Measurements from ENCODE around the gene PFDN2.
A peak's percentile ranks its signal among the peaks of the same experiment; 100 is the strongest.

The PFDN2 gene

DNA sequence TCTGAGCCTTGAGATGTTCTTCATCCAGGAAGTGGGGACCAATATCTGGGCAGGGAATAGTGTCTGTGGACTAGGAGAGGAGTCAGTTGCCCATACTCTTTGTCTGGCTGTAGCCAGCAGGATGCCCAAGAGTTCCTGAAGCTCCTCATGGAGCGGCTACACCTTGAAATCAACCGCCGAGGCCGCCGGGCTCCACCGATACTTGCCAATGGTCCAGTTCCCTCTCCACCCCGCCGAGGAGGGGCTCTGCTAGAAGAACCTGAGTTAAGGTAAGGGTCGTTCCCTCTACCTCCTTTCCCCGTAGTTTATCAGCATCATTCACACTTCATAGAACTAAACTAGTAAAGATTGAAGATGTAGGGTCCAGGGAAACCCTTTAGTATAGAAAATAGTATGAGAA, 45.0 kb upstream of the PFDN2 start:
- no peak for DNase-seq
- POLR2A ChIA-PET = no interaction called here
- Histone ChIP-seq H3K27me3 (replicated peaks in 2 of 5; ENCODE audit: control insufficient read depth in 4 of 5, insufficient read depth in 5 of 5, low read length in 4 of 5) (no peaks in the 10 kb centered on the region), H3K36me3 (ENCODE audit: control insufficient read depth in 4 of 4, insufficient read depth in 4 of 4, low read length in 3 of 4) (peaks cover 3 to 57% (median 25%) of the 10 kb centered on the region in 4 experiments), H3K27ac (ENCODE audit: insufficient read depth in 1 of 2, low read depth in 1 of 2, low read length in 2 of 2, poor library complexity in 1 of 2, severe bottlenecking in 2 of 2) (no peak overlapping the region), H3K4me3 (ENCODE audit: control insufficient read depth in 1 of 7, extremely low read depth in 1 of 7, insufficient read depth in 4 of 7, low read depth in 2 of 7, low read length in 6 of 7) (no peak overlapping the region), H3K9me3 (ENCODE audit: control extremely low read depth in 1 of 5, control insufficient read depth in 4 of 5, insufficient read depth in 2 of 5, low read depth in 1 of 5, low read length in 4 of 5) (no peaks in the 10 kb centered on the region), H3K4me1 (ENCODE audit: control extremely low read depth in 1 of 4, control insufficient read depth in 4 of 4, insufficient read depth in 4 of 4, low read length in 3 of 4) (peaks cover 3 to 48% (median 42%) of the 10 kb centered on the region in 4 experiments)
- WGBS (ENCODE audit: insufficient coverage) = 91% methylated on average over 5 of the region's 10 CpGs
- CTCF ChIA-PET = interaction anchor here (1.1 to 1.7 kb wide), 4 partner anchors 9 to 92 kb away, joined by 3 to 12 read pairs (median 4); partner anchors contain the start of genes ADAMTS4 and ARHGAP30

DNA sequence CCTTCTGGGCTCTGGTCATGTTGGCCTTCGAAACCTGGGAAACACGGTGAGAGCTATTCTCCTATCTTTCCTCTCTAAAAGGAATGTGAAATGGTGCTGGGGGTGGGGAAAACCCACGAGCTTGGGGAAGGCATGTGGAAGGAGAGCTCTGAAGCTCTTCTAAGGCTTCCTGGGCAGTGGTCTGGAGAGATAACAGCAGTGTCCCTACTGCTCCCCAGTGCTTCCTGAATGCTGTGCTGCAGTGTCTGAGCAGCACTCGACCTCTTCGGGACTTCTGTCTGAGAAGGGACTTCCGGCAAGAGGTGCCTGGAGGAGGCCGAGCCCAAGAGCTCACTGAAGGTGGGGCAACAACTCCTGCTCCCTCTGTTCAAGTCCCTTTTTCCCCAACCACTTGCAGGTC, 44.2 kb upstream of the PFDN2 start:
- 93% methylated on average over 5 of the region's 7 CpGs for WGBS (ENCODE audit: insufficient coverage)
- peaks cover 8 to 62% (median 30%) of the 10 kb centered on the region in 4 experiments for H3K36me3 ChIP-seq (ENCODE audit: control insufficient read depth in 4 of 4, insufficient read depth in 4 of 4, low read length in 3 of 4)
- DNase-seq = no peak
- POLR2A ChIA-PET = no interaction called here
- peaks cover 0 to 45% (median 39%) of the 10 kb centered on the region in 4 experiments for H3K4me1 ChIP-seq (ENCODE audit: control extremely low read depth in 1 of 4, control insufficient read depth in 4 of 4, insufficient read depth in 4 of 4, low read length in 3 of 4)
- CTCF ChIA-PET = interaction anchor here (1.1 to 1.7 kb wide), 5 partner anchors 9 to 152 kb away, joined by 3 to 12 read pairs (median 3); partner anchors contain the start of genes ADAMTS4, ARHGAP30 and SDHC
- no peaks in the 10 kb centered on the region for H3K9me3 ChIP-seq (ENCODE audit: control extremely low read depth in 1 of 5, control insufficient read depth in 4 of 5, insufficient read depth in 2 of 5, low read depth in 1 of 5, low read length in 4 of 5)
- no peaks in the 10 kb centered on the region for H3K27me3 ChIP-seq (replicated peaks in 2 of 5; ENCODE audit: control insufficient read depth in 4 of 5, insufficient read depth in 5 of 5, low read length in 4 of 5)
- no peak overlapping the region for H3K4me3 ChIP-seq (ENCODE audit: control insufficient read depth in 1 of 7, extremely low read depth in 1 of 7, insufficient read depth in 4 of 7, low read depth in 2 of 7, low read length in 6 of 7)
- H3K27ac ChIP-seq (ENCODE audit: insufficient read depth in 1 of 2, low read depth in 1 of 2, low read length in 2 of 2, poor library complexity in 1 of 2, severe bottlenecking in 2 of 2) = peak overlapping the region in 1 of 2 experiments; percentile 28

DNA sequence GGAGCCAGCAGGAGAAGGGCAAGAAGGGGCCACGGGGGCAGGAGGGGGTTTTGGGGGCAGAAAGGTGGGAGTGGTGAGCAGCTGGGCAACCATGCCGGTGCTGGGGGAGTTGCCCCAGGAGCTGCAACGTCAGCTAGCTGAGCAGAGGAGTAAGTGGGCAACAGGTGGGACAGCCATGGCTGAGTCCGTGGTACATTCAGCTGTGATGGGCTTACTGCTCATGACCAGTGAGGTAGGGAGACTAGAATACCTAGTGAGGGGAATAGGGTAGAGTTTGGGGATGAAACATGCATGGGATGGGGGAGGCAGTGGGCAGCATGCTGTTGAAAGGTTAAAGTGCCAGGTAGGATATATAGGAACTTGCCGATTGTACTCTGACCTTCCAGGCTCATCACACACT, 43.8 kb upstream of the PFDN2 start:
- CTCF ChIA-PET = interaction anchor here (1.1 to 1.7 kb wide), 5 partner anchors 10 to 152 kb away, joined by 3 to 12 read pairs (median 3); partner anchors contain the start of genes ADAMTS4, ARHGAP30 and SDHC
- Histone ChIP-seq H3K27ac (ENCODE audit: insufficient read depth in 1 of 2, low read depth in 1 of 2, low read length in 2 of 2, poor library complexity in 1 of 2, severe bottlenecking in 2 of 2) (peak overlapping the region in 1 of 2 experiments; percentile 90), H3K27me3 (replicated peaks in 2 of 5; ENCODE audit: control insufficient read depth in 4 of 5, insufficient read depth in 5 of 5, low read length in 4 of 5) (no peaks in the 10 kb centered on the region), H3K9me3 (ENCODE audit: control extremely low read depth in 1 of 5, control insufficient read depth in 4 of 5, insufficient read depth in 2 of 5, low read depth in 1 of 5, low read length in 4 of 5) (no peaks in the 10 kb centered on the region), H3K4me3 (ENCODE audit: control insufficient read depth in 1 of 7, extremely low read depth in 1 of 7, insufficient read depth in 4 of 7, low read depth in 2 of 7, low read length in 6 of 7) (no peak overlapping the region), H3K36me3 (ENCODE audit: control insufficient read depth in 4 of 4, insufficient read depth in 4 of 4, low read length in 3 of 4) (peaks cover 8 to 66% (median 32%) of the 10 kb centered on the region in 4 experiments), H3K4me1 (ENCODE audit: control extremely low read depth in 1 of 4, control insufficient read depth in 4 of 4, insufficient read depth in 4 of 4, low read length in 3 of 4) (peaks cover 0 to 41% (median 35%) of the 10 kb centered on the region in 4 experiments)
- WGBS (ENCODE audit: insufficient coverage) = 96% methylated on average over 4 of the region's 5 CpGs
- POLR2A ChIA-PET = no interaction called here
- DNase-seq = no peak

DNA sequence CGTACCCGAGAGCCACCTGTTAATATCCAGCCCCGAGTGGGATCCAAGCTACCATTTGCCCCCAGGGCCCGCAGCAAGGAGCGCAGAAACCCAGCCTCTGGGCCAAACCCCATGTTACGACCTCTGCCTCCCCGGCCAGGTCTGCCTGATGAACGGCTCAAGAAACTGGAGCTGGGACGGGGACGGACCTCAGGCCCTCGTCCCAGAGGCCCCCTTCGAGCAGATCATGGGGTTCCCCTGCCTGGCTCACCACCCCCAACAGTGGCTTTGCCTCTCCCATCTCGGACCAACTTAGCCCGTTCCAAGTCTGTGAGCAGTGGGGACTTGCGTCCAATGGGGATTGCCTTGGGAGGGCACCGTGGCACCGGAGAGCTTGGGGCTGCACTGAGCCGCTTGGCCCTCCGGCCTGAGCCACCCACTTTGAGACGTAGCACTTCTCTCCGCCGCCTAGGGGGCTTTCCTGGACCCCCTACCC, 42.9 kb upstream of the PFDN2 start:
- ChIA-PET POLR2A (no interaction called here), CTCF (no interaction called here)
- 98% methylated on average over 22 of the region's 22 CpGs for WGBS (ENCODE audit: insufficient coverage)
- Histone ChIP-seq H3K27ac (ENCODE audit: insufficient read depth in 1 of 2, low read depth in 1 of 2, low read length in 2 of 2, poor library complexity in 1 of 2, severe bottlenecking in 2 of 2) (peak overlapping the region in 1 of 2 experiments; percentile 90), H3K36me3 (ENCODE audit: control insufficient read depth in 4 of 4, insufficient read depth in 4 of 4, low read length in 3 of 4) (peaks cover 8 to 66% (median 33%) of the 10 kb centered on the region in 4 experiments), H3K4me3 (ENCODE audit: control insufficient read depth in 1 of 7, extremely low read depth in 1 of 7, insufficient read depth in 4 of 7, low read depth in 2 of 7, low read length in 6 of 7) (no peak overlapping the region), H3K4me1 (ENCODE audit: control extremely low read depth in 1 of 4, control insufficient read depth in 4 of 4, insufficient read depth in 4 of 4, low read length in 3 of 4) (peaks cover 0 to 33% (median 27%) of the 10 kb centered on the region in 4 experiments), H3K27me3 (replicated peaks in 2 of 5; ENCODE audit: control insufficient read depth in 4 of 5, insufficient read depth in 5 of 5, low read length in 4 of 5) (no peaks in the 10 kb centered on the region), H3K9me3 (ENCODE audit: control extremely low read depth in 1 of 5, control insufficient read depth in 4 of 5, insufficient read depth in 2 of 5, low read depth in 1 of 5, low read length in 4 of 5) (no peaks in the 10 kb centered on the region)
- DNase-seq = no peak

DNA sequence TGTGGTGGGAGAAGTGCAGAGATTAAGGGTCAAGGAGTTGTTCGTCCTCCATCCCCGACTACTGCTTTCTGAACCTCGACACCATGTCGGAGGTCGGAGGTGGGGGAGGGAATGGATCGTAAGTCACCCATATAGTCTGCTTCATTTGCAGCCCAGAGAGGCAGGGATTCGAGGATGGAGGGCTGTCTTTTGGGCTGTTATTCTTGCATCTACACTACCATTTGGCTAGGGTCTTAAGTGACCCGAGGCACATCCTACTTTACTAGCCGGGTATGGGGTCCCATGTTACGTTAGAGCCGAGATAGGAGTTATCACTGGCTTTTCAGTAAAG, 42.0 kb upstream of the PFDN2 start:
- ChIA-PET POLR2A (no interaction called here), CTCF (no interaction called here)
- Histone ChIP-seq H3K36me3 (ENCODE audit: control insufficient read depth in 4 of 4, insufficient read depth in 4 of 4, low read length in 3 of 4) (peaks cover 8 to 62% (median 32%) of the 10 kb centered on the region in 4 experiments), H3K4me3 (ENCODE audit: control insufficient read depth in 1 of 7, extremely low read depth in 1 of 7, insufficient read depth in 4 of 7, low read depth in 2 of 7, low read length in 6 of 7) (peak overlapping the region; percentile 59 to 95 (median 87)), H3K4me1 (ENCODE audit: control extremely low read depth in 1 of 4, control insufficient read depth in 4 of 4, insufficient read depth in 4 of 4, low read length in 3 of 4) (peaks cover 2 to 30% (median 24%) of the 10 kb centered on the region in 4 experiments), H3K27me3 (replicated peaks in 2 of 5; ENCODE audit: control insufficient read depth in 4 of 5, insufficient read depth in 5 of 5, low read length in 4 of 5) (no peaks in the 10 kb centered on the region), H3K9me3 (ENCODE audit: control extremely low read depth in 1 of 5, control insufficient read depth in 4 of 5, insufficient read depth in 2 of 5, low read depth in 1 of 5, low read length in 4 of 5) (no peaks in the 10 kb centered on the region), H3K27ac (ENCODE audit: insufficient read depth in 1 of 2, low read depth in 1 of 2, low read length in 2 of 2, poor library complexity in 1 of 2, severe bottlenecking in 2 of 2) (peak overlapping the region; percentile 84 to 90)
- peak in 1 of 3 donors; percentile 27 for DNase-seq
- WGBS (ENCODE audit: insufficient coverage) = 2% methylated on average over 9 of the region's 11 CpGs

DNA sequence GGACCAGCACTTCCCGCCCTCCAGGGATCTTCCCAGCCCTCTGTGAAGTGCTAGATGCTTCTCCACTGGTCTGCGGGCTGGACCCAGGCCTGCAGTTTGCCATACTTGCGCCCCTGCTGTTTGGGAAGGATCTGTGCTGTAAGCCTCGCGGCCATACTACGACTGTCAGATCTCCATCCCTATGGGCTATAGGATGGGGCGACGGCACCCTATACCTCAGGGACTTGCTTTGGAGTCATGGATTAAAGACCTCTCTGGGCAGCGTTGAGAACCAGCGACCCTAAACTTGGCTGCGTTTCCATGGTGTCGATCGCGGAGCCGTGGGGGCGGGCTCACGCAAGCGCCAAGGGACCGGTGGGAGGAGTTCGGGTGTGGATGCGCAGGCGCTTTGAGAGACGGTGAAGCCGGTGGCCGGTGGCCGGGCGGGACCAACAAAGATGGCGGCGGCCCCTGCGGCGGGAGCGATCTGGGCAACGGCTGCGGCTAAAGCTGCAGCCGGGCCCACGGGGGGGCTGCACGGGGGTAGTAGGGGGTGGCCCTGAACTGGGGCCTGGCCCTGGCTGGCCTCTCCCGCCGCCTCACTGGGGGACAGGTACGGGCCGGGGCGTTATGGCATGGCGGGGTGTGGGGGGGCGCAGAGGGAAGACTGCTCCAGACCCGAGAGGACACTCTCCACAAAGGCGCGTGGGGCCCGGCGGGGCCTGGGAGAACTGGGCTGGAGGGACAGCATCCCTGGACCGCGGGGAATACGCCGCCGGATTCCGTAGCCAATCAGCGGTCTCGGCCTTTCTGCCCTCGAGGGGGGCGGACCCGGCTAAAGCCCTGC, 41.5 kb upstream of the PFDN2 start, which contains the start of gene USP21:
USP21 (plus strand) TSS at position 414 of the 826 bp plus-strand sequence. CDS start 1,141 bp downstream, outside the sequence.
- 4% methylated on average over 53 of the region's 60 CpGs for WGBS (ENCODE audit: insufficient coverage)
- Histone ChIP-seq H3K27ac (ENCODE audit: insufficient read depth in 1 of 2, low read depth in 1 of 2, low read length in 2 of 2, poor library complexity in 1 of 2, severe bottlenecking in 2 of 2) (peak within 1 kb of the TSS; percentile 84 to 90), H3K36me3 (ENCODE audit: control insufficient read depth in 4 of 4, insufficient read depth in 4 of 4, low read length in 3 of 4) (peaks cover 8 to 57% (median 27%) of the 10 kb centered on the region in 4 experiments), H3K27me3 (replicated peaks in 2 of 5; ENCODE audit: control insufficient read depth in 4 of 5, insufficient read depth in 5 of 5, low read length in 4 of 5) (no peaks in the 10 kb centered on the region), H3K4me1 (ENCODE audit: control extremely low read depth in 1 of 4, control insufficient read depth in 4 of 4, insufficient read depth in 4 of 4, low read length in 3 of 4) (peaks cover 2 to 34% (median 28%) of the 10 kb centered on the region in 4 experiments), H3K9me3 (ENCODE audit: control extremely low read depth in 1 of 5, control insufficient read depth in 4 of 5, insufficient read depth in 2 of 5, low read depth in 1 of 5, low read length in 4 of 5) (no peaks in the 10 kb centered on the region), H3K4me3 (ENCODE audit: control insufficient read depth in 1 of 7, extremely low read depth in 1 of 7, insufficient read depth in 4 of 7, low read depth in 2 of 7, low read length in 6 of 7) (peak within 1 kb of the TSS; percentile 59 to 95 (median 87))
- peak; percentile 87 to 93 (median 92) for DNase-seq
- ChIA-PET POLR2A (no interaction called here), CTCF (interaction anchor here (0.7 to 3.2 kb wide), 8 partner anchors 7 to 61 kb away, joined by 3 to 14 read pairs (median 6); partner anchors contain the start of genes B4GALT3, KLHDC9, NIT1 and PFDN2)
